Liver (tissue), 10 donors: Measurements from ENCODE around the gene RALGAPA2. TPM values are rescaled to one million over a fixed set of nuclear protein-coding genes. Genes with fewer than 3 reads are reported as not detected.

Experiments used
- DNase-seq: peaks from one replicate; pipeline ENCODE4 v3.0.0-alpha.2; 2017; ENCODE audit warnings: low spot score
- H3K27ac ChIP-seq, 2 donors: one replicate each; pipeline ENCODE4 v1.7.0; 2013; ENCODE audit warnings: inconsistent platforms in 2 of 2, low read length in 2 of 2, control low read depth in 1 of 2, low read depth in 1 of 2, mild to moderate bottlenecking in 1 of 2
- H3K27me3 ChIP-seq, 4 donors: one replicate each; pipeline versions ENCODE4 v1.6.1 to v1.7.0; 2013; ENCODE audit warnings: low read length in 3 of 4, inconsistent platforms in 1 of 4, mild to moderate bottlenecking in 1 of 4, moderate library complexity in 1 of 4; ENCODE audit not compliant: control insufficient read depth in 4 of 4, insufficient read depth in 4 of 4
- H3K36me3 ChIP-seq, 4 donors: one replicate each; pipeline versions ENCODE4 v1.6.1 to v1.7.0; 2013; ENCODE audit warnings: low read length in 3 of 4, mild to moderate bottlenecking in 3 of 4, low read depth in 1 of 4, moderate library complexity in 1 of 4; ENCODE audit not compliant: control insufficient read depth in 4 of 4, insufficient read depth in 3 of 4
- H3K4me1 ChIP-seq, 4 donors: one replicate each; pipeline versions ENCODE4 v1.6.1 to v1.7.0; 2013; ENCODE audit warnings: low read length in 3 of 4, mild to moderate bottlenecking in 3 of 4, moderate library complexity in 1 of 4; ENCODE audit not compliant: control insufficient read depth in 4 of 4, insufficient read depth in 4 of 4
- H3K4me3 ChIP-seq, 3 donors: one replicate each; pipeline versions ENCODE4 v1.6.1 to v1.7.0; 2013; ENCODE audit warnings: low read length in 3 of 3, control low read depth in 1 of 3, low read depth in 1 of 3, mild to moderate bottlenecking in 1 of 3
- H3K9ac ChIP-seq, 2 donors: one replicate each; pipeline ENCODE4 v1.7.0; 2013; ENCODE audit warnings: low read length in 2 of 2, mild to moderate bottlenecking in 2 of 2, moderate library complexity in 2 of 2, control low read depth in 1 of 2, low read depth in 1 of 2
- H3K9me3 ChIP-seq, 4 donors: one replicate each; pipeline versions ENCODE4 v1.6.1 to v1.7.0; 2013; ENCODE audit warnings: low read length in 3 of 4; ENCODE audit not compliant: control insufficient read depth in 4 of 4
- ATF3 ChIP-seq: IDR thresholded peaks from 2 replicates; pipeline ENCODE4 v1.6.1; 2016; ENCODE audit warnings: antibody characterized with exemption
- CTCF ChIP-seq: fragments of 150-350 bp; IDR thresholded peaks from 2 replicates; pipeline ENCODE4 v1.5.1; 2017; ENCODE audit warnings: improper control_type of control experiment, low read depth, low read length; ENCODE audit not compliant: missing input control
- EGR1 ChIP-seq, 2 donors: IDR thresholded peaks; 2 replicates each; pipeline ENCODE4 v1.6.1; 2016 to 2018; ENCODE audit warnings: antibody characterized with exemption in 2 of 2, low read depth in 2 of 2
- FOXA2 ChIP-seq: IDR thresholded peaks from 2 replicates; pipeline ENCODE4 v1.6.1; 2016; ENCODE audit warnings: antibody characterized with exemption
- GABPA ChIP-seq, 2 donors: IDR thresholded peaks in 1 of 2; conservative IDR thresholded peaks in 1 of 2; 2 replicates each; pipeline ENCODE4 v1.6.1; 2016; ENCODE audit warnings: antibody characterized with exemption in 2 of 2, mild to moderate bottlenecking in 1 of 2, moderate library complexity in 1 of 2
- HNF4A ChIP-seq, 2 donors: conservative IDR thresholded peaks; 2 replicates each; pipeline ENCODE4 v1.6.1; 2016; ENCODE audit warnings: antibody characterized with exemption in 2 of 2, mild to moderate bottlenecking in 2 of 2
- HNF4G ChIP-seq: IDR thresholded peaks from 2 replicates; pipeline ENCODE4 v1.6.1; 2016; ENCODE audit warnings: antibody characterized with exemption
- MAX ChIP-seq: IDR thresholded peaks from 2 replicates; pipeline ENCODE4 v1.6.1; 2016; ENCODE audit warnings: antibody characterized with exemption
- NR2F2 ChIP-seq: IDR thresholded peaks from 2 replicates; pipeline ENCODE4 v1.6.1; 2016; ENCODE audit warnings: antibody characterized with exemption
- RAD21 ChIP-seq, 2 donors: IDR thresholded peaks; 2 replicates each; pipeline ENCODE4 v1.6.1; 2016; ENCODE audit warnings: antibody characterized with exemption in 2 of 2, mild to moderate bottlenecking in 2 of 2
- REST ChIP-seq: IDR thresholded peaks from 2 replicates; pipeline ENCODE4 v1.6.1; 2016; ENCODE audit warnings: antibody characterized with exemption, mild to moderate bottlenecking
- RXRA ChIP-seq, 2 donors: IDR thresholded peaks; 2 replicates each; pipeline ENCODE4 v1.6.1; 2017 to 2018; ENCODE audit warnings: antibody characterized with exemption in 2 of 2, mild to moderate bottlenecking in 1 of 2
- SP1 ChIP-seq: IDR thresholded peaks from 2 replicates; pipeline ENCODE4 v1.6.1; 2018; ENCODE audit warnings: antibody characterized with exemption, mild to moderate bottlenecking
- TAF1 ChIP-seq: conservative IDR thresholded peaks from 2 replicates; pipeline ENCODE4 v1.6.1; 2016; ENCODE audit warnings: antibody characterized with exemption, mild to moderate bottlenecking
- YY1 ChIP-seq: IDR thresholded peaks from 2 replicates; pipeline ENCODE4 v1.6.1; 2016; ENCODE audit warnings: antibody characterized with exemption, mild to moderate bottlenecking
- WGBS: extraction: QIAGEN DNeasy Blood & Tissue Kit; methylation state at CpG from one replicate; pipeline ENCODE4 v1.1.7; 2013; 5-methylcytosine and 5-hydroxymethylcytosine counted together
- polyA plus RNA-seq, 2 donors: library from polyadenylated mRNA; stranded (reverse) in 1 of 2; unstranded in 1 of 2; fragments of 200-250 nt in 1 of 2; fragments of >200 nt in 1 of 2; fragmentation: Nextera tagmentation in 1 of 2; extraction: Ambion mirVana in 1 of 2; gene quantifications; one replicate each; pipeline versions ENCODE4 v1.2.1 to v1.2.3, GENCODE V29; 2013 to 2015
- small RNA-seq: library from RNA; depleted of rRNA; stranded (forward); fragments of <200 nt; gene quantifications from one replicate; pipeline ENCODE3, GENCODE V24; 2014
- total RNA-seq, 2 donors: library from RNA; depleted of rRNA; stranded (reverse); fragments of >200 nt; gene quantifications; one replicate each; pipeline ENCODE4 v1.2.3, GENCODE V29; 2014
- donor health status: healthy.
- donor health status: healthy.
- donor health status: healthy.
- donor health status: healthy.
- donor health status: healthy.

The RALGAPA2 gene
- total and polyA plus RNA-seq, 4 donors = 14.8 to 89.9 (median 25.1) TPM

GRCh38 chr20:20343932-20344331 is 368.5 kb downstream of the RALGAPA2 start:
- no peaks in the 10 kb centered on the region for H3K9me3 ChIP-seq
- WGBS = 71% methylated on average over 7 of the region's 7 CpGs
- no peaks in the 10 kb centered on the region for H3K27me3 ChIP-seq
- DNase-seq = no peak
- no peak overlapping the region for H3K4me3 ChIP-seq
- TF ChIP-seq GABPA (IDR thresholded peaks at IDR 0.05 in 1 of 2, conservative IDR thresholded peaks at IDR 0.05 in 1 of 2) (no peak), SP1 (no peak), RAD21 (IDR thresholded peaks at IDR 0.05) (no peak), HNF4G (no peak), RXRA (IDR thresholded peaks at IDR 0.05) (no peak), ATF3 (no peak), HNF4A (conservative IDR thresholded peaks at IDR 0.05) (no peak), TAF1 (no peak), MAX (no peak), EGR1 (IDR thresholded peaks at IDR 0.05; ENCODE audit: low read depth in 2 of 2) (no peak), NR2F2 (no peak), FOXA2 (no peak), CTCF (no peak), YY1 (no peak), REST (no peak)
- no peaks in the 10 kb centered on the region for H3K4me1 ChIP-seq
- H3K27ac ChIP-seq = no peak overlapping the region
- no peaks in the 10 kb centered on the region for H3K36me3 ChIP-seq
- no peak overlapping the region for H3K9ac ChIP-seq

Small RNA genes lying within 50 kb of the gene (small RNA-seq; reads per million reads assigned to genes)
- gene EIF4E2P1 = not detected
- gene RN7SL607P = not detected
